Measurements from ENCODE around the gene KHDC1.

Gene KHDC1

DNA sequence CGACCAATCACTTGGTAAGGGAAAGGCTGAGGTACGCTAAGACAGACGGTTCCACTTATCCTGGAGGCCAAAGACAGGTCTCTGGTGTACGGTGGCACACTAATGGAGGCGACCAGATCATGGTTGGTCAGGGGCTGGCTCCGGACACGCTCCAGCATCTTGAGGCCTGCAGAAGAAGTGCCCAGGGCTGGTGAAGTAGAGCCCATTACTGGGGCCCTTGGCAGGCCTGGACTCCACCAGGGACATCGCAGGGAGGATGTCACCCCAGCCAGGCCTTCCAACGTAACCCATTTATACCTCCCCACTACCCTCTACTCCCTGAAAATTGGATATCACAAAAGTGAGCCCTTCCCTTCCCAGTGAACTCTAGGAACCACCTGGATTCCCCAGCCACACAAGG is 53.9 kb downstream of the KHDC1 start:
- H3K9me2 ChIP-seq (replicated peaks; ENCODE audit: insufficient read depth, low read length): no peaks in the 10 kb centered on the region
- no peaks in the 10 kb centered on the region for H3F3A ChIP-seq (ENCODE audit: insufficient read depth)
- no peaks in the 10 kb centered on the region for H3K9me3 ChIP-seq (ENCODE audit: insufficient read depth, low read length)
- H3K27ac ChIP-seq (ENCODE audit: low read depth, low read length): no peak overlapping the region
- H2AFZ ChIP-seq (ENCODE audit: low read depth, low read length, severe bottlenecking): no peak overlapping the region
- H3K9ac ChIP-seq (ENCODE audit: low read length): no peak overlapping the region
- no peaks in the 10 kb centered on the region for H3K27me3 ChIP-seq (ENCODE audit: low read length)
- no peaks in the 10 kb centered on the region for H3K36me3 ChIP-seq (ENCODE audit: low read length)
- no peaks in the 10 kb centered on the region for H4K20me1 ChIP-seq (ENCODE audit: low read depth, low read length)
- no peak overlapping the region for H3K4me2 ChIP-seq (ENCODE audit: low read depth, low read length, poor library complexity, severe bottlenecking)
- TF ChIP-seq EZH2phosphoT487 (conservative IDR thresholded peaks at IDR 0.05; ENCODE audit: low read length): no peak
- TF ChIP-seq, protein P1, sequence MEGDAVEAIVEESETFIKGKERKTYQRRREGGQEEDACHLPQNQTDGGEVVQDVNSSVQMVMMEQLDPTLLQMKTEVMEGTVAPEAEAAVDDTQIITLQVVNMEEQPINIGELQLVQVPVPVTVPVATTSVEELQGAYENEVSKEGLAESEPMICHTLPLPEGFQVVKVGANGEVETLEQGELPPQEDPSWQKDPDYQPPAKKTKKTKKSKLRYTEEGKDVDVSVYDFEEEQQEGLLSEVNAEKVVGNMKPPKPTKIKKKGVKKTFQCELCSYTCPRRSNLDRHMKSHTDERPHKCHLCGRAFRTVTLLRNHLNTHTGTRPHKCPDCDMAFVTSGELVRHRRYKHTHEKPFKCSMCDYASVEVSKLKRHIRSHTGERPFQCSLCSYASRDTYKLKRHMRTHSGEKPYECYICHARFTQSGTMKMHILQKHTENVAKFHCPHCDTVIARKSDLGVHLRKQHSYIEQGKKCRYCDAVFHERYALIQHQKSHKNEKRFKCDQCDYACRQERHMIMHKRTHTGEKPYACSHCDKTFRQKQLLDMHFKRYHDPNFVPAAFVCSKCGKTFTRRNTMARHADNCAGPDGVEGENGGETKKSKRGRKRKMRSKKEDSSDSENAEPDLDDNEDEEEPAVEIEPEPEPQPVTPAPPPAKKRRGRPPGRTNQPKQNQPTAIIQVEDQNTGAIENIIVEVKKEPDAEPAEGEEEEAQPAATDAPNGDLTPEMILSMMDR (IDR thresholded peaks at IDR 0.05; ENCODE audit: insufficient read depth, low read length, poor library complexity, severe bottlenecking): no peak
- no peak overlapping the region for H3K4me3 ChIP-seq (ENCODE audit: insufficient read depth, low read length, poor library complexity, severe bottlenecking)
- no peaks in the 10 kb centered on the region for H3K79me2 ChIP-seq (ENCODE audit: insufficient read depth, low read length)

GRCh38 chr6:73207221-73207837 is 55.7 kb downstream of the KHDC1 start:
- Histone ChIP-seq H3K9ac (ENCODE audit: low read length) (no peak overlapping the region), H3K79me2 (ENCODE audit: insufficient read depth, low read length) (no peaks in the 10 kb centered on the region), H3K9me2 (replicated peaks; ENCODE audit: insufficient read depth, low read length) (no peaks in the 10 kb centered on the region), H3K4me3 (ENCODE audit: insufficient read depth, low read length, poor library complexity, severe bottlenecking) (no peak overlapping the region), H3K36me3 (ENCODE audit: low read length) (no peaks in the 10 kb centered on the region), H3F3A (ENCODE audit: insufficient read depth) (no peaks in the 10 kb centered on the region), H3K27ac (ENCODE audit: low read depth, low read length) (no peak overlapping the region), H3K4me2 (ENCODE audit: low read depth, low read length, poor library complexity, severe bottlenecking) (no peak overlapping the region), H3K27me3 (ENCODE audit: low read length) (no peaks in the 10 kb centered on the region), H2AFZ (ENCODE audit: low read depth, low read length, severe bottlenecking) (no peak overlapping the region), H4K20me1 (ENCODE audit: low read depth, low read length) (no peaks in the 10 kb centered on the region), H3K9me3 (ENCODE audit: insufficient read depth, low read length) (no peaks in the 10 kb centered on the region)
- TF ChIP-seq, protein P1 (IDR thresholded peaks at IDR 0.05; ENCODE audit: insufficient read depth, low read length, poor library complexity, severe bottlenecking): no peak
- TF ChIP-seq EZH2phosphoT487 (conservative IDR thresholded peaks at IDR 0.05; ENCODE audit: low read length): no peak

DNA sequence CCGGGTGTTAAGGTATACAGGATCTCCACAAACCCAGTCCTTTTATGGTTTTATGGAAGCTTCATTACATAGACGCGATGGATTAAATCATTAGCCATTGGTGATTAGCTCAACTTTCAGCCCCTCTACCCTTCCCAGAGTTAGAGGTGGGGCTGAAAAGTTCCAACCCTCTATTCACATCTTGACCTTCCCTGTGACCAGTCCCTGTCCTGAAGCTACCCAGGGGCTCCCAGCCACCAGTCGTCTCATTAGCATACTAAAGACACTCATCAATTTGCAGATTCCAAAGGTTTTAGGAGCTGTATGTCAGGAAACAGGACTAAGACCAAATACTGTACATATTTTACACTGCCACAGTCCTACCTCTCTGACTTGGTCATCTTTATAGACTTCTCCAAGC is 58.7 kb downstream of the KHDC1 start:
- Histone ChIP-seq H3K9ac (ENCODE audit: low read length) (no peak overlapping the region), H3K9me3 (ENCODE audit: insufficient read depth, low read length) (no peaks in the 10 kb centered on the region), H3K36me3 (ENCODE audit: low read length) (no peaks in the 10 kb centered on the region), H2AFZ (ENCODE audit: low read depth, low read length, severe bottlenecking) (no peak overlapping the region), H3K27ac (ENCODE audit: low read depth, low read length) (no peak overlapping the region), H3K4me2 (ENCODE audit: low read depth, low read length, poor library complexity, severe bottlenecking) (no peak overlapping the region), H4K20me1 (ENCODE audit: low read depth, low read length) (no peaks in the 10 kb centered on the region), H3K79me2 (ENCODE audit: insufficient read depth, low read length) (no peaks in the 10 kb centered on the region), H3K27me3 (ENCODE audit: low read length) (no peaks in the 10 kb centered on the region), H3K4me3 (ENCODE audit: insufficient read depth, low read length, poor library complexity, severe bottlenecking) (no peak overlapping the region), H3F3A (ENCODE audit: insufficient read depth) (no peaks in the 10 kb centered on the region), H3K9me2 (replicated peaks; ENCODE audit: insufficient read depth, low read length) (no peaks in the 10 kb centered on the region)
- no peak for TF ChIP-seq EZH2phosphoT487 (conservative IDR thresholded peaks at IDR 0.05; ENCODE audit: low read length)
- TF ChIP-seq, protein P1 (IDR thresholded peaks at IDR 0.05; ENCODE audit: insufficient read depth, low read length, poor library complexity, severe bottlenecking): no peak
